Activated B cell treated with CpG ODN at 0.5 μM for 24 hours (primary cell): ENCODE measurements around the gene IRAK4. TPM values are rescaled to one million over a fixed set of nuclear protein-coding genes. Genes with fewer than 3 reads are reported as not detected.
A peak's percentile ranks its signal among the peaks of the same experiment; 100 is the strongest.

ENCODE experiments used
- ATAC-seq: fragments of 200-7000 bp; cut with Tn5 transposase; one replicate; pipeline ENCODE4 v1.10.0; 2021; ENCODE audit warnings: low read depth, mild to moderate bottlenecking, moderate library complexity
- CTCF ChIA-PET: fragments of 350-600 bp; sonication (Branson Sonifier 250); formaldehyde crosslinking; loops from one replicate; lab custom pipeline; 2021; ENCODE audit warnings: antibody characterized with exemption; lab: Charles Lee
- POLR2A ChIA-PET: fragments of 350-600 bp; sonication (Branson Sonifier 250); formaldehyde crosslinking; loops from one replicate; lab custom pipeline; 2021; ENCODE audit warnings: antibody characterized with exemption; lab: Charles Lee
- DNase-seq: peaks from one replicate; pipeline ENCODE4 v3.0.0; 2022
- H3K27ac Mint-ChIP-seq: one replicate; pipeline ENCODE4 v1.8.0; 2020; ENCODE audit warnings: mixed read lengths
- H3K27me3 Mint-ChIP-seq: one replicate; pipeline ENCODE4 v1.8.0; 2021; ENCODE audit warnings: mixed read lengths
- H3K36me3 Mint-ChIP-seq: one replicate; pipeline ENCODE4 v1.8.0; 2021; ENCODE audit warnings: low read depth, mixed read lengths
- H3K4me1 Mint-ChIP-seq: one replicate; pipeline ENCODE4 v1.8.0; 2021; ENCODE audit warnings: mixed read lengths
- H3K4me3 Mint-ChIP-seq: one replicate; pipeline ENCODE4 v1.8.0; 2020; ENCODE audit warnings: mild to moderate bottlenecking, mixed read lengths
- H3K9me3 Mint-ChIP-seq: one replicate; pipeline ENCODE4 v1.8.0; 2020; ENCODE audit warnings: mixed read lengths
- CTCF ChIP-seq: fragments of 200-600 bp; IDR thresholded peaks from one replicate; pipeline ENCODE4 v1.8.0; 2022; ENCODE audit warnings: antibody characterized with exemption, mild to moderate bottlenecking
- intact Hi-C: fragments of 100-400 bp; cut with micrococcal nuclease; formaldehyde crosslinking; loops from one replicate; pipeline ENCODE4 v1.15.1; 2024
- total RNA-seq: library from RNA; stranded (reverse); gene quantifications from 2 replicates; pipeline ENCODE4 v1.2.3, GENCODE V29; 2022

IRAK4 gene
- total RNA-seq, 1 donor from 2014 or later, result 40.8 TPM

GRCh38 chr12:43836475-43836989 is 77.8 kb downstream of the IRAK4 start:
- peak overlapping the region; percentile 84 for H3K27ac Mint-ChIP-seq
- H3K4me3 Mint-ChIP-seq, result peak overlapping the region; percentile 84
- ATAC-seq (peak; percentile 33), DNase-seq (no peak)
- H3K4me1 Mint-ChIP-seq, result peaks cover 17% of the 10 kb centered on the region
- H3K36me3 Mint-ChIP-seq, result no peaks in the 10 kb centered on the region
- TF ChIP-seq CTCF, result no peak
- intact Hi-C loops, result loop anchor here (1.0 to 5.0 kb wide), 4 partner anchors 8 to 78 kb away; partner anchors contain the start of genes IRAK4, PUS7L and TWF1
- H3K9me3 Mint-ChIP-seq, result no peaks in the 10 kb centered on the region
- ChIA-PET CTCF (interaction anchor here (1.0 kb wide), 1 partner anchor 46 kb away, joined by 4 read pairs; no protein-coding TSS in a partner anchor), POLR2A (interaction anchor here (0.9 to 5.1 kb wide), 3 partner anchors 31 to 78 kb away, joined by 3 to 45 read pairs (median 13); partner anchors contain the start of genes IRAK4, PUS7L and TWF1)
- H3K27me3 Mint-ChIP-seq, result no peaks in the 10 kb centered on the region

Other genes with a start within 250 kb of the IRAK4 start
- gene ADAMTS20, start 206.7 kb upstream of the IRAK4 start, total RNA-seq, result not detected in 2 replicates
- gene PUS7L, start 161 bp upstream of the IRAK4 start, total RNA-seq, result 16.1 and 19.9 TPM in 2 replicates
- 26.8 and 28.2 TPM in 2 replicates for gene TWF1, start 47.4 kb downstream of the IRAK4 start, total RNA-seq
- 3.5 and 4.8 TPM in 2 replicates for gene TMEM117, start 77.1 kb downstream of the IRAK4 start, total RNA-seq